Naive thymus-derived CD4-positive, alpha-beta T cell (primary cell): ENCODE data around the gene CCL13. TPM values are rescaled to one million over a fixed set of nuclear protein-coding genes. Genes with fewer than 3 reads are reported as not detected.

Experiments used
- ATAC-seq: fragments of 150-1000 bp; cut with Tn5 transposase; 2 replicates; pipeline ENCODE4 v1.10.0; 2021; ENCODE audit warnings: mild to moderate bottlenecking, moderate library complexity
- CTCF ChIA-PET: fragments of 350-600 bp; sonication (Branson Sonifier 250); formaldehyde crosslinking; loops from one replicate; lab custom pipeline; 2021; ENCODE audit warnings: antibody characterized with exemption; lab: Charles Lee
- POLR2A ChIA-PET: fragments of 350-600 bp; sonication (Branson Sonifier 250); formaldehyde crosslinking; loops from one replicate; lab custom pipeline; 2021; ENCODE audit warnings: antibody characterized with exemption, inconsistent platforms; lab: Charles Lee
- DNase-seq, 9 donors: peaks; one replicate each; pipeline versions ENCODE4 v3.0.0 to v3.0.0-alpha.2; 2020 to 2022; ENCODE audit warnings: mixed read lengths in 1 of 9
- H3K27ac ChIP-seq: one replicate; pipeline ENCODE4 v1.7.0; 2013; ENCODE audit warnings: mild to moderate bottlenecking, low read depth, low read length, moderate library complexity
- H3K27me3 ChIP-seq, 2 donors: one replicate each; pipeline ENCODE4 v1.7.0; 2013; ENCODE audit warnings: low read length in 2 of 2, mild to moderate bottlenecking in 2 of 2, moderate library complexity in 2 of 2; ENCODE audit not compliant: control insufficient read depth in 2 of 2, insufficient read depth in 2 of 2
- H3K36me3 ChIP-seq, 3 experiments: 1 replicate in 2 of 3; 2 replicates in 1 of 3; pipeline ENCODE4 v1.7.0; 2013; ENCODE audit warnings: low read length in 3 of 3, mild to moderate bottlenecking in 3 of 3, moderate library complexity in 1 of 3; ENCODE audit not compliant: insufficient read depth in 3 of 3, control insufficient read depth in 2 of 3
- H3K4me1 ChIP-seq, 2 donors: one replicate each; pipeline ENCODE4 v1.7.0; 2013; ENCODE audit warnings: low read length in 2 of 2, mild to moderate bottlenecking in 2 of 2, moderate library complexity in 1 of 2; ENCODE audit not compliant: control insufficient read depth in 2 of 2, insufficient read depth in 2 of 2
- H3K4me3 ChIP-seq: 2 replicates; pipeline ENCODE4 v1.7.0; 2013; ENCODE audit warnings: mild to moderate bottlenecking, low read length
- H3K9me3 ChIP-seq, 3 experiments: 1 replicate in 2 of 3; 2 replicates in 1 of 3; pipeline ENCODE4 v1.7.0; 2013; ENCODE audit warnings: low read length in 3 of 3; ENCODE audit not compliant: control insufficient read depth in 2 of 3
- H3K27ac Mint-ChIP-seq, 9 donors: one replicate each; pipeline ENCODE4 v1.8.0; 2020 to 2022; ENCODE audit warnings: mixed read lengths in 9 of 9, mild to moderate bottlenecking in 8 of 9, moderate library complexity in 5 of 9, inconsistent platforms in 2 of 9
- H3K27me3 Mint-ChIP-seq, 5 donors: one replicate each; pipeline ENCODE4 v1.8.0; 2021 to 2022; ENCODE audit warnings: mixed read lengths in 5 of 5, mild to moderate bottlenecking in 1 of 5
- H3K36me3 Mint-ChIP-seq, 5 donors: one replicate each; pipeline ENCODE4 v1.8.0; 2020 to 2022; ENCODE audit warnings: mixed read lengths in 5 of 5, mild to moderate bottlenecking in 3 of 5, inconsistent platforms in 1 of 5
- H3K4me1 Mint-ChIP-seq, 7 donors: one replicate each; pipeline ENCODE4 v1.8.0; 2020 to 2022; ENCODE audit warnings: mixed read lengths in 7 of 7, mild to moderate bottlenecking in 3 of 7, inconsistent platforms in 1 of 7
- H3K4me3 Mint-ChIP-seq, 10 donors: one replicate each; pipeline ENCODE4 v1.8.0; 2020 to 2022; ENCODE audit warnings: mild to moderate bottlenecking in 10 of 10, mixed read lengths in 10 of 10, moderate library complexity in 6 of 10, inconsistent platforms in 2 of 10
- H3K9me3 Mint-ChIP-seq, 11 donors: one replicate each; pipeline ENCODE4 v1.8.0; 2020 to 2022; ENCODE audit warnings: mixed read lengths in 11 of 11, mild to moderate bottlenecking in 4 of 11, inconsistent platforms in 1 of 11, moderate library complexity in 1 of 11
- intact Hi-C, 2 donors: fragments of 100-400 bp; cut with micrococcal nuclease; formaldehyde crosslinking; loops; one replicate each; pipeline ENCODE4 v1.15.1; 2023
- polyA plus RNA-seq, 2 donors: library from polyadenylated mRNA; unstranded; fragments of 300-500 nt; fragmentation: Illumina TruSeq; gene quantifications; one replicate each; pipeline ENCODE4 v1.2.3, GENCODE V29; 2021
- total RNA-seq, 6 experiments: library from RNA in 5 of 6; stranded (reverse) in 5 of 6; gene quantifications; 1 replicate in 5 of 6; 2 replicates in 1 of 6; pipeline ENCODE4 v1.2.3 and lab custom pipeline; 2021 to 2026

Gene CCL13
- total and polyA plus RNA-seq, 7 experiments from 2014 or later: not detected

DNA sequence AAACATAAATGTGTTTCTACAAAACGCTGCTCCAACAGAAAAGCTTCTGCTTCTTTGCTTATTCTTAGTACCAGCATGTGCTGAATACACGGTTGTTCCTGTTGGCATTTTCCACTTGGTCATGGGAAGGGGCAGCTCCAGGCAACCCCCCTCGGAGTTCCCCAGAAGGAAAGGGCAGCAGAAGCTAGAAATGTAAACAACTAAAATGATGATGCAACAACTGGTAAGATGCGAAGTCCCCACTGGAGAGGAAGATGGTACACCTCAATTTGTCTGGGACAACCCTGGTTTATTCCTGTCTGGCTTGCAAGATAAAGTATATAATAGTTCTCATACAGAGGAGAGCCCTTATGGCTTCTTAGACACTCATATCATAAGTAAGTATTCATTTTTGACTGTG is 9.2 kb upstream of the CCL13 start:
- H3K9me3 ChIP-seq: no peaks in the 10 kb centered on the region
- no peak overlapping the region for H3K4me3 ChIP-seq
- peaks cover 0 to 1% (median 0%) of the 10 kb centered on the region in 11 donors for H3K9me3 Mint-ChIP-seq
- no peak overlapping the region for H3K4me3 Mint-ChIP-seq
- H3K4me1 ChIP-seq: no peaks in the 10 kb centered on the region
- no peak for ATAC-seq
- POLR2A ChIA-PET: no interaction called here
- H3K27ac ChIP-seq: no peak overlapping the region
- H3K4me1 Mint-ChIP-seq: no peaks in the 10 kb centered on the region
- CTCF ChIA-PET: no interaction called here
- H3K27ac Mint-ChIP-seq: no peak overlapping the region
- peaks cover 0 to 2% (median 0%) of the 10 kb centered on the region in 5 donors for H3K36me3 Mint-ChIP-seq
- H3K36me3 ChIP-seq: no peaks in the 10 kb centered on the region
- no peaks in the 10 kb centered on the region for H3K27me3 ChIP-seq
- intact Hi-C loops: no loop called here
- DNase-seq: no peak
- H3K27me3 Mint-ChIP-seq: peaks cover 29 to 61% (median 41%) of the 10 kb centered on the region in 5 donors

DNA sequence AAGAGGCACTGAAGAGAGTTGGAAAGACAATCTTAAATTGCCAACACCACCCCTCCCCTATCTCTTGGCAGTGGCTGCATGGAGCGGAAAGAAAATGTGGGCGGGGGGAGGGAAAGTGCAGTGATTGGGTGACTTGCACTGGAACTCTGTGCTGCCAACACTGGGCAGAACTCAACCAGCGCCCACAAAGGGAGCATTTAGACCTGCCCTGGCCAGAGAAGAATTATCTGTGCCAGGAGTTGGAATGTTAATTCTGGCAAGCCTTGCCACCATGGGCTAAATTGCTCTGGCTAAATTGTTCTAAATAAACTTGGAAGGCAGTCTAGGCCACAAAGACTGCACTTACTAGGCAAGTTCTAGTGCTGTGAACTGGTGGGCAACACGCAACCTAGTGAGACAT is 6.5 kb upstream of the CCL13 start:
- Histone ChIP-seq H3K4me1 (no peaks in the 10 kb centered on the region), H3K27me3 (no peaks in the 10 kb centered on the region), H3K9me3 (no peaks in the 10 kb centered on the region), H3K27ac (no peak overlapping the region), H3K4me3 (no peak overlapping the region), H3K36me3 (no peaks in the 10 kb centered on the region)
- H3K4me3 Mint-ChIP-seq: no peak overlapping the region
- H3K36me3 Mint-ChIP-seq: no peaks in the 10 kb centered on the region
- peaks cover 7 to 65% (median 25%) of the 10 kb centered on the region in 5 donors for H3K27me3 Mint-ChIP-seq
- intact Hi-C loops: no loop called here
- no peak overlapping the region for H3K27ac Mint-ChIP-seq
- CTCF ChIA-PET: no interaction called here
- DNase-seq (no peak), ATAC-seq (no peak)
- H3K4me1 Mint-ChIP-seq: no peaks in the 10 kb centered on the region
- POLR2A ChIA-PET: no interaction called here
- peaks cover 0 to 4% (median 0%) of the 10 kb centered on the region in 11 donors for H3K9me3 Mint-ChIP-seq

DNA sequence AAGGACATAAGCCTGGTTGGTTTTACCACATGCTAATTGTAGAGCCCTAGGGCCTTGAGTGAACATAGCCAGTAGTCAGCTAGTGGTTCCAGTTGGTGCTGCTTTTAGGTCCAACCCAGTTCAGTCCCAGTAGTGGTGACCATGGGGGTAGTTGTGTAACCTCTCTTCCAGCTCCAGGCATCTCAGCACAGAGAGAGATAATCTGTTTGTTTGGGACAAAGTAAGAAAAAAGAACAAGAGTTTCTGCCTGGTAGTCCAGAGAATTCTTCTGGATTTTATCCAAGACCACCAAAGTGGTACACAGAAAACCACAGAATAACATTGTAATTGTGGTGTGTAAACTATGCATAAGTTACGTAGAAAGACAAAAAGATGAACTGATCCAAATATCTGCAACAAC is 5.2 kb upstream of the CCL13 start:
- no peaks in the 10 kb centered on the region for H3K4me1 ChIP-seq
- no peaks in the 10 kb centered on the region for H3K9me3 ChIP-seq
- no peak overlapping the region for H3K27ac ChIP-seq
- H3K4me3 ChIP-seq: no peak overlapping the region
- no peaks in the 10 kb centered on the region for H3K36me3 ChIP-seq
- Mint-ChIP-seq H3K4me1 (no peaks in the 10 kb centered on the region), H3K27me3 (peaks cover 7 to 62% (median 20%) of the 10 kb centered on the region in 5 donors), H3K9me3 (peaks cover 0 to 4% (median 0%) of the 10 kb centered on the region in 11 donors), H3K27ac (no peak overlapping the region), H3K4me3 (no peak overlapping the region), H3K36me3 (no peaks in the 10 kb centered on the region)
- ChIA-PET CTCF (no interaction called here), POLR2A (no interaction called here)
- intact Hi-C loops: no loop called here
- DNase-seq (no peak), ATAC-seq (no peak)
- H3K27me3 ChIP-seq: no peaks in the 10 kb centered on the region

DNA sequence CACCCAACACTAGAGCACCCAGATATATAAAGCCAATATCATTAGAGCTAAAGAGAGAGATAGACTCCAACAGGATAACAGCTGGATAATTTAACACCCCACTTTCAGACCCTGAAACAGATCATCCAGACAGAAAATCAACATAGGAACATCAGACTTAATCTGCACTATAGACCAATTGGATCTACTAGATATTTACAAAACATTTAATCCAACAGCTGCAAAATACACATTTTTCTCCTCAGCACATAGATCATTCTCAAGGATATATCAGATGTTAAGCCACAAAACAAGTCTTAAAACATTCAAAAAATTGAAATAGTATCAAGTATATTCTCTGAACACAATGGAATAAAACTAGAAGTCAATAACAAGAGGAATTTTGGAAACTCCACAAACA is 4.1 kb upstream of the CCL13 start:
- peaks cover 7 to 54% (median 20%) of the 10 kb centered on the region in 5 donors for H3K27me3 Mint-ChIP-seq
- intact Hi-C loops: no loop called here
- DNase-seq: no peak
- ATAC-seq: no peak
- Histone ChIP-seq H3K4me1 (no peaks in the 10 kb centered on the region), H3K27ac (no peak overlapping the region), H3K9me3 (no peaks in the 10 kb centered on the region), H3K27me3 (no peaks in the 10 kb centered on the region), H3K36me3 (no peaks in the 10 kb centered on the region), H3K4me3 (no peak overlapping the region)
- H3K36me3 Mint-ChIP-seq: no peaks in the 10 kb centered on the region
- CTCF ChIA-PET: interaction anchor here (1.4 kb wide), 1 partner anchor 10 kb away, joined by 4 read pairs; no protein-coding TSS in a partner anchor
- POLR2A ChIA-PET: no interaction called here
- no peak overlapping the region for H3K27ac Mint-ChIP-seq
- peaks cover 0 to 4% (median 0%) of the 10 kb centered on the region in 11 donors for H3K9me3 Mint-ChIP-seq
- H3K4me1 Mint-ChIP-seq: no peaks in the 10 kb centered on the region
- no peak overlapping the region for H3K4me3 Mint-ChIP-seq

DNA sequence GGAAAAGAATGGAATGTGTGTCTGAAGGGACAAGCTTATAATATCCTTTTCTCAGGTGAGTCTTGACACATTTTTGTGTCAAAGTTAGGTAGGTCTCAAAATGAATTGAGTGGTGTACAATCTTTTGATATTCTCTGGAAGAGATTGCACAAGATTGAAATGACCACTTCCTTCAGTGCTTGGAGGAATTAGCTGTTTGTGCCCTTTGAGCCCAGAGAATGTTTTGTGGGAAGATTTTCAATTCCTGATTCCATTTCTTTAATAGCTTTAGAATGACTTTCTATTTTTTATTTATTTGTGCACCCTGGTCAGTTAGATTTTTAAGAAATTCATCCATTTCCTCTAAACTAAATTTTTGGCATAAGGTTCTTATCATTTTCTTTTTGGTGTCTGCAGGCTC is 1.6 kb upstream of the CCL13 start:
- peaks cover 0 to 4% (median 0%) of the 10 kb centered on the region in 11 donors for H3K9me3 Mint-ChIP-seq
- H3K36me3 Mint-ChIP-seq: no peaks in the 10 kb centered on the region
- DNase-seq (no peak), ATAC-seq (no peak)
- no peaks in the 10 kb centered on the region for H3K4me1 Mint-ChIP-seq
- H3K27me3 ChIP-seq: no peaks in the 10 kb centered on the region
- no peak overlapping the region for H3K4me3 Mint-ChIP-seq
- no peaks in the 10 kb centered on the region for H3K4me1 ChIP-seq
- POLR2A ChIA-PET: no interaction called here
- no peak overlapping the region for H3K27ac Mint-ChIP-seq
- CTCF ChIA-PET: no interaction called here
- H3K27ac ChIP-seq: no peak overlapping the region
- intact Hi-C loops: no loop called here
- H3K4me3 ChIP-seq: no peak overlapping the region
- H3K36me3 ChIP-seq: no peaks in the 10 kb centered on the region
- no peaks in the 10 kb centered on the region for H3K9me3 ChIP-seq
- peaks cover 4 to 43% (median 10%) of the 10 kb centered on the region in 5 donors for H3K27me3 Mint-ChIP-seq

DNA sequence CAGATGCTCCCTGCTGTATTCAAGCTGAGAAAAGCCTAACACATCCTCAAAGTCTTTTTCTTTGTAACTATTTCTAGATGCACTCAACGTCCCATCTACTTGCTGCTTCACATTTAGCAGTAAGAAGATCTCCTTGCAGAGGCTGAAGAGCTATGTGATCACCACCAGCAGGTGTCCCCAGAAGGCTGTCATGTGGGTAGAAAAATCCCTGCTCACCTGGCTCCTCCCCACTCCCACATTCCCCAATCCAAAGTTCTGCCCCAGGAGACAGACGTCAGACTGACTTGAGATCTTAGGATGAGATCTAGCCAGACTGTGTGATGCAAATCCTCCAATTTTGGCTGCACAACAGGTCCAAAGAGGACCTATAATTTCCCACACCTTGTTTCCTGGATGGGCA is 1.1 kb downstream of the CCL13 start:
- H3K27ac ChIP-seq: no peak overlapping the region
- no peaks in the 10 kb centered on the region for H3K9me3 ChIP-seq
- no peak for DNase-seq
- no peaks in the 10 kb centered on the region for H3K36me3 Mint-ChIP-seq
- no peaks in the 10 kb centered on the region for H3K4me1 ChIP-seq
- H3K4me3 Mint-ChIP-seq: no peak overlapping the region
- peaks cover 0 to 4% (median 0%) of the 10 kb centered on the region in 11 donors for H3K9me3 Mint-ChIP-seq
- no peak overlapping the region for H3K4me3 ChIP-seq
- no peak overlapping the region for H3K27ac Mint-ChIP-seq
- POLR2A ChIA-PET: no interaction called here
- intact Hi-C loops: no loop called here
- CTCF ChIA-PET: no interaction called here
- H3K27me3 Mint-ChIP-seq: peaks cover 1 to 35% (median 8%) of the 10 kb centered on the region in 5 donors
- no peak for ATAC-seq
- H3K36me3 ChIP-seq: no peaks in the 10 kb centered on the region
- H3K27me3 ChIP-seq: no peaks in the 10 kb centered on the region
- H3K4me1 Mint-ChIP-seq: peaks cover 0 to 13% (median 0%) of the 10 kb centered on the region in 7 donors

DNA sequence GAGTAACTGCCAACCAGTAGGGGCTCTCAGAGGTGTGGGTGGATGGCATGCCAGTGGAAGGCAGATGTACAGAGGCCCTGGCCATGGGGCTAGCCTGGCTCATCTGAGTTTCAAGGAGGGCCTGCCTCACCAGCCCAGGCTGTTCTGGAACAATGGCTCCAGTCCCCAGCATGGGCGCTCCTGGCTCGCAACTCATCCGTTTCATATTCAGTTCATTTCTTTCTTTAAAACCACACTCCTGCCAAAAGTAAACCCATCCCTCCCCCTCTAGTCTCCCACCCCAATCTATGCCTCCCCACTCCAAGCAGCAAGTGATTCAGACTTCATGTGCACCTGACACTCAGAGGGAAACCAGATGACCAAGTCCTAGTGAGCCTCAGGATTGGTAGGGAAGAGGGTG is 2.4 kb downstream of the CCL13 start:
- H3K9me3 Mint-ChIP-seq: peaks cover 0 to 4% (median 0%) of the 10 kb centered on the region in 11 donors
- no peaks in the 10 kb centered on the region for H3K36me3 ChIP-seq
- intact Hi-C loops: no loop called here
- H3K4me3 ChIP-seq: no peak overlapping the region
- H3K4me1 ChIP-seq: no peaks in the 10 kb centered on the region
- ATAC-seq (no peak), DNase-seq (no peak)
- peaks cover 0 to 21% (median 0%) of the 10 kb centered on the region in 7 donors for H3K4me1 Mint-ChIP-seq
- H3K9me3 ChIP-seq: no peaks in the 10 kb centered on the region
- no peak overlapping the region for H3K4me3 Mint-ChIP-seq
- no peak overlapping the region for H3K27ac ChIP-seq
- no peak overlapping the region for H3K27ac Mint-ChIP-seq
- H3K27me3 Mint-ChIP-seq: peaks cover 0 to 27% (median 16%) of the 10 kb centered on the region in 5 donors
- H3K36me3 Mint-ChIP-seq: no peaks in the 10 kb centered on the region
- H3K27me3 ChIP-seq: no peaks in the 10 kb centered on the region
- POLR2A ChIA-PET: no interaction called here
- CTCF ChIA-PET: no interaction called here
